IMR-90 (cell line): Measurements from ENCODE around the gene CYTH2. TPM values are rescaled to one million over a fixed set of nuclear protein-coding genes. Genes with fewer than 3 reads are reported as not detected.

Experiments
- ATAC-seq: fragments of 200-7000 bp; cut with Tn5 transposase; 2 replicates; pipeline ENCODE4 v1.9.1; 2020; ENCODE audit warnings: low read depth, mild to moderate bottlenecking, moderate library complexity
- BruUV-seq: library from RNA; stranded (reverse); fragments of 400-500 nt; replicated peaks from 2 replicates; lab custom pipeline; 2021; lab: Mats Ljungman, UMichigan
- CTCF ChIA-PET: fragments of 300-600 bp; formaldehyde crosslinking; extraction: SDS; loops from one replicate; lab custom pipeline; 2021; ENCODE audit warnings: antibody characterized with exemption; lab: Yijun Ruan, JAX
- POLR2A ChIA-PET: fragments of 300-600 bp; sonication (Branson Sonifier 250); formaldehyde crosslinking; loops from one replicate; lab custom pipeline; 2022; ENCODE audit warnings: antibody characterized with exemption; ENCODE audit not compliant: unreplicated experiment; lab: Charles Lee
- DNase-seq: peaks from one replicate; pipeline ENCODE4 v3.0.0; 2013
- H2AFZ ChIP-seq: replicated peaks from 2 replicates; pipeline ENCODE3; 2013; ENCODE audit warnings: low read length, mild to moderate bottlenecking; ENCODE audit not compliant: poor library complexity
- H2AK5ac ChIP-seq: 2 replicates; pipeline ENCODE4 v1.6.1; 2013; ENCODE audit warnings: low read depth, low read length, inconsistent platforms
- H2AK9ac ChIP-seq: replicated peaks from 2 replicates; pipeline ENCODE3; 2013; ENCODE audit warnings: mild to moderate bottlenecking, low read depth, low read length, moderate library complexity; ENCODE audit not compliant: poor library complexity
- H2BK120ac ChIP-seq: 2 replicates; pipeline ENCODE4 v1.6.1; 2013; ENCODE audit warnings: low read depth, low read length, inconsistent platforms
- H2BK15ac ChIP-seq: 3 replicates; pipeline ENCODE4 v1.6.1; 2013; ENCODE audit warnings: low read depth, low read length, inconsistent platforms
- H2BK20ac ChIP-seq: 2 replicates; pipeline ENCODE4 v1.6.1; 2013; ENCODE audit warnings: low read depth, mild to moderate bottlenecking, inconsistent platforms, low read length, moderate library complexity
- H2BK5ac ChIP-seq: 2 replicates; pipeline ENCODE4 v1.6.1; 2013; ENCODE audit warnings: mild to moderate bottlenecking, low read depth, low read length, inconsistent platforms; ENCODE audit not compliant: poor library complexity, severe bottlenecking
- H3K14ac ChIP-seq: replicated peaks from 2 replicates; pipeline ENCODE4 v1.6.1; 2013; ENCODE audit warnings: low read depth, low read length, inconsistent platforms
- H3K18ac ChIP-seq: 2 replicates; pipeline ENCODE4 v1.6.1; 2013; ENCODE audit warnings: low read depth, low read length, control low read depth
- H3K23ac ChIP-seq: 2 replicates; pipeline ENCODE4 v1.6.1; 2013; ENCODE audit warnings: low read depth, low read length, inconsistent platforms
- H3K27ac ChIP-seq: 2 replicates; pipeline ENCODE4 v1.5.1; 2013; ENCODE audit warnings: mild to moderate bottlenecking, control low read depth, low read length; ENCODE audit not compliant: insufficient read depth
- H3K27me3 ChIP-seq: 2 replicates; pipeline ENCODE4 v1.6.1; 2013; ENCODE audit warnings: low read length; ENCODE audit not compliant: control insufficient read depth, insufficient read depth
- H3K36me3 ChIP-seq: 2 replicates; pipeline ENCODE4 v1.6.1; 2013; ENCODE audit warnings: low read length, mixed read lengths; ENCODE audit not compliant: control insufficient read depth, insufficient read depth
- H3K4ac ChIP-seq: 2 replicates; pipeline ENCODE4 v1.6.1; 2013; ENCODE audit warnings: low read depth, low read length, inconsistent platforms
- H3K4me1 ChIP-seq: 2 replicates; pipeline ENCODE4 v1.6.1; 2013; ENCODE audit warnings: low read length, mixed read lengths; ENCODE audit not compliant: control insufficient read depth, insufficient read depth
- H3K4me2 ChIP-seq: 2 replicates; pipeline ENCODE4 v1.6.1; 2013; ENCODE audit warnings: low read depth, mild to moderate bottlenecking, control low read depth, low read length, moderate library complexity
- H3K4me3 ChIP-seq: 2 replicates; pipeline ENCODE4 v1.5.1; 2013; ENCODE audit warnings: low read depth, mild to moderate bottlenecking, control low read depth, low read length, moderate library complexity; ENCODE audit not compliant: insufficient read depth
- H3K56ac ChIP-seq: 2 replicates; pipeline ENCODE4 v1.6.1; 2013; ENCODE audit warnings: low read length, inconsistent platforms; ENCODE audit not compliant: insufficient read depth; ENCODE audit errors: extremely low read depth
- H3K79me1 ChIP-seq, 2 experiments: 2 replicates each; pipeline ENCODE4 v1.6.1; 2013; ENCODE audit warnings: low read length in 2 of 2, inconsistent platforms in 1 of 2, low read depth in 1 of 2
- H3K9ac ChIP-seq: 2 replicates; pipeline ENCODE4 v1.6.1; 2013; ENCODE audit warnings: low read depth, low read length, control low read depth
- H3K9me1 ChIP-seq: 2 replicates; pipeline ENCODE4 v1.6.1; 2013; ENCODE audit warnings: low read length, inconsistent platforms; ENCODE audit not compliant: insufficient read depth
- H3K9me3 ChIP-seq: 2 replicates; pipeline ENCODE4 v1.6.1; 2013; ENCODE audit warnings: low read length; ENCODE audit not compliant: control insufficient read depth, insufficient read depth
- H4K20me1 ChIP-seq: 2 replicates; pipeline ENCODE4 v1.6.1; 2013; ENCODE audit warnings: low read length, inconsistent platforms; ENCODE audit not compliant: insufficient read depth
- H4K5ac ChIP-seq: 2 replicates; pipeline ENCODE4 v1.6.1; 2013; ENCODE audit warnings: mild to moderate bottlenecking, low read depth, low read length, control low read depth
- H4K8ac ChIP-seq, 2 experiments: 2 replicates each; pipeline ENCODE4 v1.6.1; 2013; ENCODE audit warnings: low read depth in 2 of 2, low read length in 2 of 2, control low read depth in 1 of 2, inconsistent platforms in 1 of 2
- H4K91ac ChIP-seq: 2 replicates; pipeline ENCODE4 v1.6.1; 2013; ENCODE audit warnings: low read depth, low read length, inconsistent platforms; ENCODE audit not compliant: insufficient read depth
- CEBPB ChIP-seq: IDR thresholded peaks from 2 replicates; pipeline ENCODE4 v1.6.1; 2012; ENCODE audit warnings: low read depth, low read length, improper control_type of control experiment
- CHD1 ChIP-seq: IDR thresholded peaks from 2 replicates; pipeline ENCODE4 v1.6.1; 2012; ENCODE audit warnings: low read depth, low read length, improper control_type of control experiment
- MXI1 ChIP-seq: IDR thresholded peaks from 2 replicates; pipeline ENCODE4 v1.6.1; 2012; ENCODE audit warnings: low read depth, mild to moderate bottlenecking, low read length, moderate library complexity, borderline replicate concordance
- NFE2L2 ChIP-seq: fragments of 150-350 bp; IDR thresholded peaks from 2 replicates; pipeline ENCODE4 v1.6.1; 2016; ENCODE audit warnings: low read depth, mild to moderate bottlenecking, low read length
- RAD21 ChIP-seq: IDR thresholded peaks from 2 replicates; pipeline ENCODE4 v1.6.1; 2012; ENCODE audit warnings: low read length, improper control_type of control experiment
- RFX5 ChIP-seq: IDR thresholded peaks from 2 replicates; pipeline ENCODE4 v1.8.0; 2012; ENCODE audit warnings: low read depth, mild to moderate bottlenecking, low read length, moderate library complexity
- SMC3 ChIP-seq: fragments of 150-350 bp; IDR thresholded peaks from 2 replicates; pipeline ENCODE4 v1.6.1; 2016; ENCODE audit warnings: low read depth, mild to moderate bottlenecking, antibody characterized with exemption, low read length, moderate library complexity
- WGBS, 2 experiments: methylation state at CpG; one replicate each; pipeline versions ENCODE4 v1.1.5 to v1.1.7; 2013; ENCODE audit warnings: missing lambda C conversion rate in 2 of 2; ENCODE audit not compliant: insufficient read length in 1 of 2; ENCODE audit errors: extremely low coverage in 2 of 2; 5-methylcytosine and 5-hydroxymethylcytosine counted together
- dilution Hi-C: fragments of 300-500 bp; cut with HindIII; formaldehyde crosslinking; loops from one replicate; pipeline ENCODE4 v1.14.3; 2018; ENCODE audit warnings: low sequenced_read_pairs; ENCODE audit not compliant: unreplicated experiment
- in situ Hi-C: fragments of 300-500 bp; cut with MboI; formaldehyde crosslinking; loops from 3 replicates; pipeline ENCODE4 v1.14.3; 2019; ENCODE audit warnings: low sequenced_read_pairs, inconsistent platforms, mixed read lengths
- intact Hi-C: fragments of 100-400 bp; cut with micrococcal nuclease; formaldehyde crosslinking; loops from 2 replicates; pipeline ENCODE4 v1.10.0; 2022
- polyA plus RNA-seq, 3 experiments: library from polyadenylated mRNA; depleted of rRNA; stranded (reverse); fragments of >200 nt; gene quantifications; 2 replicates each; pipeline ENCODE4 v1.2.3, GENCODE V29; 2012; ENCODE audit warnings: low replicate concordance in 1 of 3
- total RNA-seq: library from RNA; depleted of rRNA; stranded (reverse); fragments of >200 nt; gene quantifications from 2 replicates; pipeline ENCODE4 v1.2.3, GENCODE V29; 2012
- TF ChIP-seq, protein P1 (sequence below): fragments of 150-350 bp; IDR thresholded peaks from 2 replicates; pipeline ENCODE4 v1.6.1; 2017; ENCODE audit warnings: mild to moderate bottlenecking, antibody characterized with exemption, low read length, low read depth
- TF ChIP-seq, protein P2 (sequence below): fragments of 150-350 bp; IDR thresholded peaks from 2 replicates; pipeline ENCODE4 v1.6.1; 2016; ENCODE audit warnings: low read depth, mild to moderate bottlenecking, low read length, moderate library complexity, borderline replicate concordance
- TF ChIP-seq, protein P3 (sequence below): conservative IDR thresholded peaks from 2 replicates; pipeline ENCODE4 v1.5.1; 2012; ENCODE audit warnings: mild to moderate bottlenecking, low read depth, low read length, improper control_type of control experiment

The CYTH2 gene
- total and polyA plus RNA-seq, 2 of the 4 experiments (the other 2 are of a cell fraction), result 35.8 to 62.0 TPM

DNA sequence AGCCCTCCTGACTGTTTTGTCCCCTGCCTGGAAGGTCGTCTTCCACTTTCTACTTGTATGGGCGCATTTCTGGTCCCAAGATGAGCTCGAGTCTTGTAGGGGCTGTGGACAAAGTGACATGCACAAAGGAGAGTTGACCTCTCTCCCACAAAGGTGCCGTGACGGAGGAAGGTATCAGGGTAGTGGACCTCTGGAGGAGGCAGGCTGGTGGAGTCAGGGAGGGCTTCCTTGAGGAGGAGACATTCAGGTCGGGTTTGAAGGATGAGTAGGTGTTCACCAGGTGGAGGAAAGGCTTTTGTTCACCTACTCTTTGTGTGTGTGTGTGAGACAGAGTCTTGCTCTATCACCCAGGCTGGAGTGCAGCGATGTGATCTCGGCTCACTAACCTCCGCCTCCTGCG is 1.7 kb downstream of the CYTH2 start:
- Histone ChIP-seq H2BK15ac (no peak overlapping the region), H3K4me1 (no peaks in the 10 kb centered on the region; the same call in 1 of the 2 replicates), H4K8ac (no peak overlapping the region), H2BK5ac (no peak overlapping the region), H3K23ac (no peak overlapping the region), H2AK5ac (no peak overlapping the region; the same call in 1 of the 2 replicates), H3K9me3 (no peaks in the 10 kb centered on the region), H3K18ac (no peak overlapping the region), H2AK9ac (peak overlapping the region; percentile 56), H3K27ac (no peak overlapping the region), H3K14ac (no peak overlapping the region), H3K36me3 (peaks cover 56% of the 10 kb centered on the region), H3K56ac (no peak overlapping the region), H3K4me2 (no peak overlapping the region), H2BK20ac (no peak overlapping the region), H3K9me1 (peaks cover 15% of the 10 kb centered on the region), H3K4me3 (no peak overlapping the region), H3K4ac (no peak overlapping the region), H4K5ac (no peak overlapping the region), H4K20me1 (peaks cover 50% of the 10 kb centered on the region), H2BK120ac (no peak overlapping the region), H4K91ac (no peak overlapping the region), H3K27me3 (no peaks in the 10 kb centered on the region), H3K79me1 (peaks cover 27 to 61% of the 10 kb centered on the region in 2 experiments), H3K9ac (no peak overlapping the region), H2AFZ (no peak overlapping the region)
- ChIA-PET POLR2A (no interaction called here), CTCF (no interaction called here)
- intact Hi-C loops (no loop called here), dilution Hi-C loops (no loop called here), in situ Hi-C loops (no loop called here)
- no TSS peak for BruUV-seq
- TF ChIP-seq, protein P1, sequence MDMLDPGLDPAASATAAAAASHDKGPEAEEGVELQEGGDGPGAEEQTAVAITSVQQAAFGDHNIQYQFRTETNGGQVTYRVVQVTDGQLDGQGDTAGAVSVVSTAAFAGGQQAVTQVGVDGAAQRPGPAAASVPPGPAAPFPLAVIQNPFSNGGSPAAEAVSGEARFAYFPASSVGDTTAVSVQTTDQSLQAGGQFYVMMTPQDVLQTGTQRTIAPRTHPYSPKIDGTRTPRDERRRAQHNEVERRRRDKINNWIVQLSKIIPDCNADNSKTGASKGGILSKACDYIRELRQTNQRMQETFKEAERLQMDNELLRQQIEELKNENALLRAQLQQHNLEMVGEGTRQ, result no peak
- TF ChIP-seq RAD21 (no peak), CHD1 (no peak), RFX5 (no peak), NFE2L2 (no peak), MXI1 (no peak), CEBPB (no peak), SMC3 (no peak)
- TF ChIP-seq, protein P2, sequence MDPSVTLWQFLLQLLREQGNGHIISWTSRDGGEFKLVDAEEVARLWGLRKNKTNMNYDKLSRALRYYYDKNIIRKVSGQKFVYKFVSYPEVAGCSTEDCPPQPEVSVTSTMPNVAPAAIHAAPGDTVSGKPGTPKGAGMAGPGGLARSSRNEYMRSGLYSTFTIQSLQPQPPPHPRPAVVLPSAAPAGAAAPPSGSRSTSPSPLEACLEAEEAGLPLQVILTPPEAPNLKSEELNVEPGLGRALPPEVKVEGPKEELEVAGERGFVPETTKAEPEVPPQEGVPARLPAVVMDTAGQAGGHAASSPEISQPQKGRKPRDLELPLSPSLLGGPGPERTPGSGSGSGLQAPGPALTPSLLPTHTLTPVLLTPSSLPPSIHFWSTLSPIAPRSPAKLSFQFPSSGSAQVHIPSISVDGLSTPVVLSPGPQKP, result no peak
- TF ChIP-seq, protein P3, sequence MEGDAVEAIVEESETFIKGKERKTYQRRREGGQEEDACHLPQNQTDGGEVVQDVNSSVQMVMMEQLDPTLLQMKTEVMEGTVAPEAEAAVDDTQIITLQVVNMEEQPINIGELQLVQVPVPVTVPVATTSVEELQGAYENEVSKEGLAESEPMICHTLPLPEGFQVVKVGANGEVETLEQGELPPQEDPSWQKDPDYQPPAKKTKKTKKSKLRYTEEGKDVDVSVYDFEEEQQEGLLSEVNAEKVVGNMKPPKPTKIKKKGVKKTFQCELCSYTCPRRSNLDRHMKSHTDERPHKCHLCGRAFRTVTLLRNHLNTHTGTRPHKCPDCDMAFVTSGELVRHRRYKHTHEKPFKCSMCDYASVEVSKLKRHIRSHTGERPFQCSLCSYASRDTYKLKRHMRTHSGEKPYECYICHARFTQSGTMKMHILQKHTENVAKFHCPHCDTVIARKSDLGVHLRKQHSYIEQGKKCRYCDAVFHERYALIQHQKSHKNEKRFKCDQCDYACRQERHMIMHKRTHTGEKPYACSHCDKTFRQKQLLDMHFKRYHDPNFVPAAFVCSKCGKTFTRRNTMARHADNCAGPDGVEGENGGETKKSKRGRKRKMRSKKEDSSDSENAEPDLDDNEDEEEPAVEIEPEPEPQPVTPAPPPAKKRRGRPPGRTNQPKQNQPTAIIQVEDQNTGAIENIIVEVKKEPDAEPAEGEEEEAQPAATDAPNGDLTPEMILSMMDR, result no peak
- ATAC-seq (no peak), DNase-seq (no peak)
- no CpG with 5 or more reads among the region's 10 CpGs for WGBS, 2 experiments
